Measurements from ENCODE around the gene RPL41. TPM values are rescaled to one million over a fixed set of nuclear protein-coding genes. Genes with fewer than 3 reads are reported as not detected.

The RPL41 gene
- total and polyA plus RNA-seq, 9 of the 15 experiments (the other 6 are each of a cell fraction or from before 2014, with no cell fraction given) = 3,403 to 11,276 (median 5,604) TPM

DNA sequence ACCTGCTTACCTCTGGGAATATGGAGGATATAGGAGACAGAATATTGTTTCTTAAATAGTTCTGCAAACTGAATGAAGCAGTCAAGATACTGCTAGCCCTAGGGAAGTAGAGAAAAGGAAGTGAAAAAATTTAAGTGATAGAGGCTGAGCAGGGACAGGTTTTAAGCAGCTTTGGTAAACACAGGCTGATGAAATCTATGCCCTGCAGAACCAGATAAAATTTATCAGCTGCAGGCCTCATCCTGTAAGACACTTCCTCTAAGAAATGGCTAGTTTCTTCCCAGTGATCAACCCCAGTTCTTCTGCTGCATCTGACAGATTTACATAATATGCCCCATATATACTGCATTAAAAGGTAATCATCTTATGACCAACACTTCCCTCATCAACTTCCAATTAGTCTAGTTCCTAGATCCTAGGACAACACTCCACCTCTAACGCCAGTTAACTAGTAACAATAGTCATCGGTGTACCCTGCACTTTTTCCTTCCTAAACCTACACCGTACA, 10.4 kb downstream of the RPL41 start (continued):
- TF ChIP-seq NR2C1 (IDR thresholded peaks at IDR 0.05) = no peak
- peak; percentile 13; the same call in 1 of the 2 replicates for TF ChIP-seq NR2C1 (tag; IDR thresholded peaks at IDR 0.05)
- TF ChIP-seq, protein P1, sequence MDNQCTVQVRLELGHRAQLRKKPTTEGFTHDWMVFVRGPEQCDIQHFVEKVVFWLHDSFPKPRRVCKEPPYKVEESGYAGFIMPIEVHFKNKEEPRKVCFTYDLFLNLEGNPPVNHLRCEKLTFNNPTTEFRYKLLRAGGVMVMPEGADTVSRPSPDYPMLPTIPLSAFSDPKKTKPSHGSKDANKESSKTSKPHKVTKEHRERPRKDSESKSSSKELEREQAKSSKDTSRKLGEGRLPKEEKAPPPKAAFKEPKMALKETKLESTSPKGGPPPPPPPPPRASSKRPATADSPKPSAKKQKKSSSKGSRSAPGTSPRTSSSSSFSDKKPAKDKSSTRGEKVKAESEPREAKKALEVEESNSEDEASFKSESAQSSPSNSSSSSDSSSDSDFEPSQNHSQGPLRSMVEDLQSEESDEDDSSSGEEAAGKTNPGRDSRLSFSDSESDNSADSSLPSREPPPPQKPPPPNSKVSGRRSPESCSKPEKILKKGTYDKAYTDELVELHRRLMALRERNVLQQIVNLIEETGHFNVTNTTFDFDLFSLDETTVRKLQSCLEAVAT (IDR thresholded peaks at IDR 0.05) = peak in 1 of 2 experiments; percentile 62; a peak in 2 of 4 replicates
- peak in 1 of 2 experiments; percentile 91; a peak in 2 of 4 replicates for TF ChIP-seq RCOR1 (IDR thresholded peaks at IDR 0.05; ENCODE audit: borderline replicate concordance in 1 of 2, low read depth in 2 of 2, low read length in 2 of 2)
- 0 out of 2 replicates have a peak, but pooled peaks have one; percentile 27 for TF ChIP-seq MYC (IDR thresholded peaks at IDR 0.05; ENCODE audit: low read depth, low read length)
- TF ChIP-seq MYC (CRISPR knock-in tag; IDR thresholded peaks at IDR 0.05; ENCODE audit: borderline replicate concordance, low read depth) = no peak
- TF ChIP-seq NFE2 (IDR thresholded peaks at IDR 0.05; ENCODE audit: low read depth) = 0 out of 2 replicates have a peak, but pooled peaks have one; percentile 16
- TF ChIP-seq POLR2H (tag; IDR thresholded peaks at IDR 0.05; ENCODE audit: low read depth) = peak; percentile 75
- no peak for TF ChIP-seq ZNF274 (IDR thresholded peaks at IDR 0.05; ENCODE audit: borderline replicate concordance, low read depth, low read length)
- TF ChIP-seq PML (IDR thresholded peaks at IDR 0.05; ENCODE audit: low read length) = peak; percentile 83
- TF ChIP-seq TAL1 (IDR thresholded peaks at IDR 0.05) = peak; percentile 95
- TF ChIP-seq NFIC (IDR thresholded peaks at IDR 0.05) = peak; percentile 69
- peak; percentile 90 for TF ChIP-seq SOX6 (IDR thresholded peaks at IDR 0.05)
- peak; percentile 43 for TF ChIP-seq FOSL1 (tag; conservative IDR thresholded peaks at IDR 0.05)
- peak; percentile 98 for TF ChIP-seq DPF2 (IDR thresholded peaks at IDR 0.05)
- TF ChIP-seq FOXA1 (IDR thresholded peaks at IDR 0.05; ENCODE audit: borderline replicate concordance) = peak; percentile 88
- peak; percentile 7; the same call in 1 of the 2 replicates for TF ChIP-seq CTBP1 (IDR thresholded peaks at IDR 0.05; ENCODE audit: borderline replicate concordance)
- peak; percentile 58; the same call in 1 of the 2 replicates for TF ChIP-seq MECOM (CRISPR knock-in tag; IDR thresholded peaks at IDR 0.05)
- TF ChIP-seq SP2 (IDR thresholded peaks at IDR 0.05; ENCODE audit: extremely low read depth, low read depth, low read length, poor library complexity, severe bottlenecking) = no peak
- TF ChIP-seq FOXP1 (CRISPR knock-in tag; IDR thresholded peaks at IDR 0.05) = peak; percentile 14; the same call in 1 of the 2 replicates
- TF ChIP-seq CC2D1A (IDR thresholded peaks at IDR 0.05) = peak; percentile 62
- TF ChIP-seq, protein P2, sequence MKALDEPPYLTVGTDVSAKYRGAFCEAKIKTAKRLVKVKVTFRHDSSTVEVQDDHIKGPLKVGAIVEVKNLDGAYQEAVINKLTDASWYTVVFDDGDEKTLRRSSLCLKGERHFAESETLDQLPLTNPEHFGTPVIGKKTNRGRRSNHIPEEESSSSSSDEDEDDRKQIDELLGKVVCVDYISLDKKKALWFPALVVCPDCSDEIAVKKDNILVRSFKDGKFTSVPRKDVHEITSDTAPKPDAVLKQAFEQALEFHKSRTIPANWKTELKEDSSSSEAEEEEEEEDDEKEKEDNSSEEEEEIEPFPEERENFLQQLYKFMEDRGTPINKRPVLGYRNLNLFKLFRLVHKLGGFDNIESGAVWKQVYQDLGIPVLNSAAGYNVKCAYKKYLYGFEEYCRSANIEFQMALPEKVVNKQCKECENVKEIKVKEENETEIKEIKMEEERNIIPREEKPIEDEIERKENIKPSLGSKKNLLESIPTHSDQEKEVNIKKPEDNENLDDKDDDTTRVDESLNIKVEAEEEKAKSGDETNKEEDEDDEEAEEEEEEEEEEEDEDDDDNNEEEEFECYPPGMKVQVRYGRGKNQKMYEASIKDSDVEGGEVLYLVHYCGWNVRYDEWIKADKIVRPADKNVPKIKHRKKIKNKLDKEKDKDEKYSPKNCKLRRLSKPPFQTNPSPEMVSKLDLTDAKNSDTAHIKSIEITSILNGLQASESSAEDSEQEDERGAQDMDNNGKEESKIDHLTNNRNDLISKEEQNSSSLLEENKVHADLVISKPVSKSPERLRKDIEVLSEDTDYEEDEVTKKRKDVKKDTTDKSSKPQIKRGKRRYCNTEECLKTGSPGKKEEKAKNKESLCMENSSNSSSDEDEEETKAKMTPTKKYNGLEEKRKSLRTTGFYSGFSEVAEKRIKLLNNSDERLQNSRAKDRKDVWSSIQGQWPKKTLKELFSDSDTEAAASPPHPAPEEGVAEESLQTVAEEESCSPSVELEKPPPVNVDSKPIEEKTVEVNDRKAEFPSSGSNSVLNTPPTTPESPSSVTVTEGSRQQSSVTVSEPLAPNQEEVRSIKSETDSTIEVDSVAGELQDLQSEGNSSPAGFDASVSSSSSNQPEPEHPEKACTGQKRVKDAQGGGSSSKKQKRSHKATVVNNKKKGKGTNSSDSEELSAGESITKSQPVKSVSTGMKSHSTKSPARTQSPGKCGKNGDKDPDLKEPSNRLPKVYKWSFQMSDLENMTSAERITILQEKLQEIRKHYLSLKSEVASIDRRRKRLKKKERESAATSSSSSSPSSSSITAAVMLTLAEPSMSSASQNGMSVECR (CRISPR knock-in tag; IDR thresholded peaks at IDR 0.05) = 0 out of 2 replicates have a peak, but pooled peaks have one; percentile 47
- TF ChIP-seq, protein P3, sequence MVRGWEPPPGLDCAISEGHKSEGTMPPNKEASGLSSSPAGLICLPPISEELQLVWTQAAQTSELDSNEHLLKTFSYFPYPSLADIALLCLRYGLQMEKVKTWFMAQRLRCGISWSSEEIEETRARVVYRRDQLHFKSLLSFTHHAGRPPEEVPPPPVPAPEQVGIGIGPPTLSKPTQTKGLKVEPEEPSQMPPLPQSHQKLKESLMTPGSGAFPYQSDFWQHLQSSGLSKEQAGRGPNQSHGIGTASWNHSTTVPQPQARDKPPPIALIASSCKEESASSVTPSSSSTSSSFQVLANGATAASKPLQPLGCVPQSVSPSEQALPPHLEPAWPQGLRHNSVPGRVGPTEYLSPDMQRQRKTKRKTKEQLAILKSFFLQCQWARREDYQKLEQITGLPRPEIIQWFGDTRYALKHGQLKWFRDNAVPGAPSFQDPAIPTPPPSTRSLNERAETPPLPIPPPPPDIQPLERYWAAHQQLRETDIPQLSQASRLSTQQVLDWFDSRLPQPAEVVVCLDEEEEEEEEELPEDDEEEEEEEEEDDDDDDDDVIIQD (CRISPR knock-in tag; IDR thresholded peaks at IDR 0.05) = no peak
- peak; percentile 9; the same call in 1 of the 2 replicates for TF ChIP-seq PHB2 (IDR thresholded peaks at IDR 0.05; ENCODE audit: low read depth)
- TF ChIP-seq KLF16 (IDR thresholded peaks at IDR 0.05) = peak; percentile 90

Measured in K562 (cell line).